ENCODE measurements around the gene UCP2.

- TF ChIP-seq EP300 (IDR thresholded peaks at IDR 0.05), result no peak
- no peak for TF ChIP-seq POLR2A (IDR thresholded peaks at IDR 0.05)
Measured at GRCh38 chr11:74014880-74015279, 32.2 kb upstream of the UCP2 start.
